SJCRH30 (cell line): ENCODE measurements around the gene SDC4. TPM values are rescaled to one million over a fixed set of nuclear protein-coding genes. Genes with fewer than 3 reads are reported as not detected.

ENCODE experiments used
- DNase-seq, 2 experiments: peaks; one replicate each; pipeline ENCODE4 v3.0.0-alpha.2; 2015 to 2020
- H3K27ac ChIP-seq: fragments of 250-450 bp; sonication (Bioruptor Pico); 2 replicates; pipeline ENCODE4 v1.5.1; 2020; ENCODE audit warnings: mild to moderate bottlenecking, moderate library complexity
- H3K27me3 ChIP-seq: fragments of 250-450 bp; sonication (Bioruptor Pico); 2 replicates; pipeline ENCODE4 v1.5.1; 2020; ENCODE audit warnings: mild to moderate bottlenecking, moderate library complexity
- H3K36me3 ChIP-seq: fragments of 250-450 bp; sonication (Bioruptor Pico); 2 replicates; pipeline ENCODE4 v1.5.1; 2020; ENCODE audit warnings: mild to moderate bottlenecking, moderate library complexity
- H3K4me1 ChIP-seq: fragments of 250-450 bp; sonication (Bioruptor Pico); 2 replicates; pipeline ENCODE4 v1.5.1; 2020; ENCODE audit warnings: mild to moderate bottlenecking, moderate library complexity
- H3K4me3 ChIP-seq: fragments of 250-450 bp; sonication (Bioruptor Pico); 2 replicates; pipeline ENCODE4 v1.5.1; 2020; ENCODE audit warnings: mild to moderate bottlenecking, moderate library complexity
- H3K9me3 ChIP-seq: fragments of 250-450 bp; sonication (Bioruptor Pico); replicated peaks from 2 replicates; pipeline ENCODE4 v1.5.1; 2020; ENCODE audit warnings: mild to moderate bottlenecking, moderate library complexity
- total RNA-seq: library from RNA; depleted of rRNA; stranded (reverse); fragments of >200 nt; shearing (Covaris generic); gene quantifications from 2 replicates; pipeline ENCODE4 v1.2.3, GENCODE V29; 2014; rRNA removed

SDC4 gene
- total RNA-seq = 47.4 and 48.7 TPM in 2 replicates

DNA sequence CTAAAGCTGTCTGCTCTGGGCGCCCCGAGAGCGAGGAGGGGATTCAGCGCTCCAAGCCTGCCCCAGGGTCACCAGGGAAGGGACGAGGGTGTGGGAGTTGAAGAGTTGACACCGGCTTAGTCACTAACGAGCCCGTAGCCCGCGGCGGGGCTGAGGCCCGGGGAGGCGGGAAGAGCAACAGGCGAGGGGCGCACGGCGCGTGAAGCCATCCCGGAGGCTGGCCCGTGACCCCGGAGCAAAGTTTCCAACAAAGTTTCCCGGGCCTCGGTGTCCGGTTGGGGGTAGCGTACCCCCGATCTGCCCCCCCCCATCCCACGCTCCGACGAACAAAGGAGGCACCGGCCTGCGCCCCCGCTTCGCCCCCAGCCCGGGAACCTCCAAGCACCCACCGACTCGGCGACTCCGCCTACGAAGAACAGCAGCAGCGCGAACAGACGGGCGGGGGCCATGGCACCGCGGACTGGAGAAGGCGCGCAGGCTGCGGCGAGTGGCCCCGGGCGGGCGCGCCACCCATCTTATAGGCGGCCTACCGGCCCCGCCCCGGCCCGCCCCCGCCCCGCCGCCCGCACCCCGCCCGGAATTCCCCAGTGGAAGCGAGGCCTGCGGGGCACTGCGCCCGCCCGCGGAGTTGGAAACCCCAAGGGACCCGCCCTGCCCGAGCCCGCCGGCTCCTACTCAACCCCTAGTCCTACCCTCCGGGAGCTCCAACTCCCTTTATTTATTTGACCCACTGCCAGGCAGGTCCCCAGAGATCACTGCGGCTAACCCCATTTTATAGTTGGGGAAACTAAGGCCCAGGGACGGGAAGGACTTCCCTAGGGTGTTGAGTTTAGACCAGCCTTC lies at the start of gene SDC4:
SDC4 (minus strand) TSS at position 489 of the 843 bp plus-strand sequence; CDS start at position 449, 40 bp downstream.
- peak; percentile 73 to 80 for DNase-seq
- peak within 1 kb of the TSS; percentile 90 for H3K4me3 ChIP-seq
- H3K4me1 ChIP-seq = peaks cover 40% of the 10 kb centered on the region
- 0 out of 2 replicates have a peak, but pooled peaks cover 2% of the 10 kb centered on the region for H3K36me3 ChIP-seq
- peak within 1 kb of the TSS; percentile 68 for H3K27ac ChIP-seq
- H3K27me3 ChIP-seq = no peaks in the 10 kb centered on the region
- no peaks in the 10 kb centered on the region for H3K9me3 ChIP-seq

GRCh38 chr20:45395114-45395415 lies 46.8 kb upstream of the SDC4 start:
- H3K27me3 ChIP-seq = no peaks in the 10 kb centered on the region

GRCh38 chr20:45394221-45395113 lies 46.2 kb upstream of the SDC4 start:
- H3K9me3 ChIP-seq = peaks cover 1% of the 10 kb centered on the region; the same call in 1 of the 2 replicates
- H3K27ac ChIP-seq = no peak overlapping the region
- no peak overlapping the region for H3K4me3 ChIP-seq
- no peak for DNase-seq
- no peaks in the 10 kb centered on the region for H3K27me3 ChIP-seq
- no peaks in the 10 kb centered on the region for H3K36me3 ChIP-seq
- no peaks in the 10 kb centered on the region for H3K4me1 ChIP-seq

More at GRCh38 chr20:45395114-45395415, 46.8 kb upstream of the SDC4 start:
- Histone ChIP-seq H3K4me1 (no peaks in the 10 kb centered on the region), H3K36me3 (no peaks in the 10 kb centered on the region), H3K27ac (no peak overlapping the region), H3K9me3 (peaks cover 7% of the 10 kb centered on the region; the same call in 1 of the 2 replicates), H3K4me3 (no peak overlapping the region)
- no peak for DNase-seq

DNA sequence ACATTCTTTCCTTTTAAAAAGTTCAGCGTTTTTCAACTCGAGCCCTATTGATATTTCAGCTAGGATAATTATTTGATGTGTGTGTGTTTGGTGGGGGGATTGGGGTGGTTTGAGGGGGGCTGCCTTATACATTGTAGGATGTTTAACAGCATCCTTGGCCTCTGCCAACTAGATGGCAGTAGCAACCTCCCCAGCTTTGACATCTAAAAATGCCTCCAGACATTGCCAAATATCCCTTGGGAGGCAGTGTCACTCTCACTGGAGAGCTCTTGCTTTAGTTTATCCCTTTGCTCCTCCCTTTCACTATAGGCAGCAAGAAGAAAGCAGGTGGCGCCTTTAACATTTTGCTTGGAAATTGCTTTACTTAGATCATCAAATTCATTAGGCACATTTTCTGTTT lies 44.5 kb upstream of the SDC4 start:
- no peak overlapping the region for H3K4me3 ChIP-seq
- no peaks in the 10 kb centered on the region for H3K36me3 ChIP-seq
- H3K27me3 ChIP-seq = no peaks in the 10 kb centered on the region
- no peaks in the 10 kb centered on the region for H3K4me1 ChIP-seq
- H3K27ac ChIP-seq = no peak overlapping the region
- H3K9me3 ChIP-seq = no peaks in the 10 kb centered on the region
- DNase-seq = no peak

- Histone ChIP-seq H3K36me3 (no peaks in the 10 kb centered on the region), H3K4me3 (no peak overlapping the region), H3K27me3 (no peaks in the 10 kb centered on the region), H3K9me3 (no peaks in the 10 kb centered on the region), H3K4me1 (no peaks in the 10 kb centered on the region), H3K27ac (no peak overlapping the region)
- no peak for DNase-seq
Observed at GRCh38 chr20:45391559-45391958, 43.3 kb upstream of the SDC4 start.

DNA sequence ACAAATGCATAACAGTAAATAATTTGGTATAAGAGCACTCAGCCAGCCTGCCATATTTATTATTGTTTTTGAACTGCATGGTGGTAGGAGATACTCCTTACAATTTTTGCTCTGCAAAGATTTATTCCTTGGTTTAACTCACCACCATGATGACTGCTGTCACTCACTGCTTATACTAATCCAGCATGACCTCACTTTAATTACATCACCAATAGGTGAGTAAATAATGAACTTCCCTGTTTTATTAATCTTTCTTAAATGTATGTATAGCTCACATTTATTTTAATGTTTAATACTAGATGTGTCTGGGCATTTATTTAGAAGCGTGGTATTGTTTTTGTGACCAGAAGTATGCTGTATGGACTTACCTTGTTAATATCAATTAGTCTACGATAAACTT lies 42.7 kb upstream of the SDC4 start:
- no peaks in the 10 kb centered on the region for H3K36me3 ChIP-seq
- no peak overlapping the region for H3K27ac ChIP-seq
- no peaks in the 10 kb centered on the region for H3K4me1 ChIP-seq
- DNase-seq = no peak
- H3K9me3 ChIP-seq = no peaks in the 10 kb centered on the region
- H3K27me3 ChIP-seq = no peaks in the 10 kb centered on the region
- no peak overlapping the region for H3K4me3 ChIP-seq

DNA sequence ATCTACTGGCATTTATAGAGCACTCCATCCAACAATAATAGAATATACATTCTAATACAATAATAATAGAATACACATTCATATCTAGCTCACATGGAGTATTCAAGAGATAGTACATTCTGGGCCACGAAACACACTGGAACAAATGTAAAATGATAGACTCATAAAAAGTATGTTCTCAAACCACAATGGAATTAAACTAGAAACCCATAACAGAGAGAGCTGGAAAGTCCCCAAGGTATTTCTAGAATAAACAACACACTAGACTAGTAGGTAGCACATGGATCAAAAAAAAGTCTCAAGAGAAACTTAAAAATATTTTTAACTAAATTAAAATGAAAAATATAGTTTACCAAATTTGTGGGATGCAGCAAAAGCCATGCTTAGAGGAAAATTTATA lies 39.0 kb upstream of the SDC4 start:
- Histone ChIP-seq H3K4me1 (no peaks in the 10 kb centered on the region), H3K9me3 (no peaks in the 10 kb centered on the region), H3K4me3 (no peak overlapping the region), H3K27ac (no peak overlapping the region), H3K36me3 (no peaks in the 10 kb centered on the region), H3K27me3 (no peaks in the 10 kb centered on the region; the same call in 1 of the 2 replicates)
- no peak for DNase-seq

DNA sequence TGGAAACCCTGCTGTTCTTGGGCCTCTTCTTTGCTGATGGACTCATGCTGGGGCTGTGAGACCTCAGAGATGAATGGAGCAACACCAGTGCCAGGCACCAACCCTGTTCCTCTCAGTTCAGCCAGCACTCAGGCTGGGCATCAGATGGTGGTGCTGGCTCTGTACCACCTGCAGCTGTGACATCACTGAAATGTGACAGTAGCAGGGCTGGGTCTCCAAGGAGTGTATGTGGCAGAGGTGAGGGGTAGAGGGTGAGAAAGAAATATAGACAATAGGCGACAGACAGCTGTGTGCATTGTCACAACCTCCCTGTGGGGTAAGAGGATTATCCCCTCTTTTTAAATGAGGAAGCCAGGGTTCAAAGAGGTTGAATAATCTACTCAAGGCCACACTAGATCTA lies 30.0 kb upstream of the SDC4 start, which contains the start of gene TP53TG5:
TP53TG5 (minus strand) TSS at position 135 of the 400 bp plus-strand sequence; CDS start at position 46, 89 bp downstream.
- no peaks in the 10 kb centered on the region for H3K4me1 ChIP-seq
- H3K4me3 ChIP-seq = no peak within 1 kb of the TSS

GRCh38 chr20:45377269-45377668 lies 29.0 kb upstream of the SDC4 start:
- no peaks in the 10 kb centered on the region; the same call in 1 of the 2 replicates for H3K27me3 ChIP-seq
- DNase-seq = no peak
- H3K9me3 ChIP-seq = no peaks in the 10 kb centered on the region
- H3K36me3 ChIP-seq = no peaks in the 10 kb centered on the region
- no peak overlapping the region for H3K27ac ChIP-seq
- no peaks in the 10 kb centered on the region for H3K4me1 ChIP-seq
- no peak overlapping the region for H3K4me3 ChIP-seq

More for the DNA sequence above, 30.0 kb upstream of the SDC4 start, which contains the start of gene TP53TG5:
- H3K9me3 ChIP-seq = no peaks in the 10 kb centered on the region
- H3K27me3 ChIP-seq = no peaks in the 10 kb centered on the region; the same call in 1 of the 2 replicates
- DNase-seq = no peak
- H3K36me3 ChIP-seq = no peaks in the 10 kb centered on the region
- no peak within 1 kb of the TSS for H3K27ac ChIP-seq

DNA sequence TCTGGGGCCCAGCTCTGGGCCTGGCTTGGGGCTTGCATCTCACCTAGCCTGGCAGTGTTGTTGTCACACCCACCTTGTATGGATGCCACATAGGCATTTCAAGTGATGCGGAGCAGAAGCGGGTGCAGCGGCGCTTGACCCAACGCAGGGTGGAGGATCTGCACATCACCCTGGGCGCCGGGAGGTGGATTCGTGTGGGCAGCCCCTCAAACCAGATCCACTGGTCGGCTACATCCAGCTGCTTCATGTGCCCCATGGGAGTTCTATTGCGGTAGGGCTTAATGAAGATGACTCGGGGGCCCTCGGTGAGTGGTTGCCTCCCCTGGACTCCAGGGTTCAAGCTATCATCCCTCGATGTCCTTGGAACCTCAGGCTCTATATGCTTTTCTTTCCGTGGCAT lies 26.7 kb upstream of the SDC4 start:
- no peak overlapping the region for H3K4me3 ChIP-seq
- DNase-seq = no peak

DNA sequence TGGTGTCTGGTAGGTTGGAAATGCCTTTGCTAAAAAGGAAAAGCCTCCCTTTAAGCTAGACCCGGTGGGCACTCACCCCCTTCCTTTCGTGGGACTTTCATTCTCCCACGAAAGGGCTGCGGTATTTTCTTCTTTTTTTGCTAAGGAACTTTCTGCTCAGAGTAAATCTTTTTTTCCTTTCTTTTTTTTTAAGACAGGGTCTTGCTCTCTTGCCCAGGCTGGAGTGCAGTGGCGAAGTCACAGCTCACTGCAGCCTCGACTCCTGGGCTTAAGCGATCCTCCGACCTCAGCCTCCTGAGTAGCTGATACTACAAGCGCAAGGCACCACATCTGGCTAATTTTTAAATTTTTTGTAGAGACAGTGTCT lies 25.9 kb upstream of the SDC4 start:
- Histone ChIP-seq H3K9me3 (no peaks in the 10 kb centered on the region), H3K4me1 (no peaks in the 10 kb centered on the region), H3K27ac (no peak overlapping the region), H3K4me3 (no peak overlapping the region), H3K27me3 (no peaks in the 10 kb centered on the region), H3K36me3 (peaks cover 2% of the 10 kb centered on the region; the same call in 1 of the 2 replicates)
- DNase-seq = no peak

More for the DNA sequence above, 26.7 kb upstream of the SDC4 start:
- no peaks in the 10 kb centered on the region for H3K9me3 ChIP-seq
- H3K27me3 ChIP-seq = no peaks in the 10 kb centered on the region
- H3K27ac ChIP-seq = no peak overlapping the region
- no peaks in the 10 kb centered on the region for H3K4me1 ChIP-seq
- peaks cover 2% of the 10 kb centered on the region; the same call in 1 of the 2 replicates for H3K36me3 ChIP-seq

GRCh38 chr20:45373353-45374100 lies 25.3 kb upstream of the SDC4 start:
- Histone ChIP-seq H3K4me3 (no peak overlapping the region), H3K27me3 (no peaks in the 10 kb centered on the region), H3K4me1 (no peaks in the 10 kb centered on the region), H3K27ac (no peak overlapping the region), H3K36me3 (peaks cover 2% of the 10 kb centered on the region; the same call in 1 of the 2 replicates), H3K9me3 (no peaks in the 10 kb centered on the region)
- DNase-seq = peak; percentile 49 to 54

DNA sequence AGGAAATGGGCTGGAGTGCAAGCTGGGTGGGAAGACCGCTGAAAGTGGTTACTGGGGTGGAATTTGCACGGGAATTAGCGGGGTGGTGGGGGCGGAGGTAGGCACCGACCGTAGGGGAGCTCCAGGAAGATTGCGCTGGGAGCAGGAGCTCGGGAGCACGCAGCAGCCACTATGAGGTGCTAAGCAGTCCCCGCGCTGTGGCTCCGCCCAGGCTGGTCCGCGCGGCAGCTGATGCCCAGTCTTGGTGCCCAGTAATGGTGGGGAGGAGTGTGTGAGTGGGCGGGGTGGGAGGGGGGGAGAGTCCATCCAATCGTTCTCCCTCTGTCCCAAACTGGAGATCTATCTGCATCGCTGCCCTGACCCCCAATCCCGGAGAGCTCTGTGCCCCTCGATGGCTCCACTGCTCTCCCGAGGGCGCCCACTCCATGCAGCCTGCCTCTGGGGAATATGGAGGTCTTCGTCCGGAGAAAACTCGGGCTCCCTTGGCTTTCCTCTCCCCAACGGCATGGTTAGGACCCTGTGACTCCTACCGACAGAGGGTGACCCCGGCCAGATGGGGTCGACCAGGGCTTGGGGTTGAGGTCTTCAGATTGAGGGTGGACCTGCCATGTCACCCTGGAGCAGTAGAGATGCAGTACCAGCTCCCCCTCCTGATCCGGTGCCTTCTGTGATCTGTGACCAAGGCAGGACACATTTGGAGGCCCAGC lies 24.6 kb upstream of the SDC4 start:
- no peaks in the 10 kb centered on the region for H3K9me3 ChIP-seq
- no peak for DNase-seq
- H3K36me3 ChIP-seq = peaks cover 2% of the 10 kb centered on the region; the same call in 1 of the 2 replicates
- no peaks in the 10 kb centered on the region for H3K27me3 ChIP-seq
- no peak overlapping the region for H3K4me3 ChIP-seq
- H3K27ac ChIP-seq = no peak overlapping the region
- H3K4me1 ChIP-seq = no peaks in the 10 kb centered on the region

GRCh38 chr20:45372241-45372640 lies 24.0 kb upstream of the SDC4 start:
- Histone ChIP-seq H3K27ac (no peak overlapping the region), H3K27me3 (no peaks in the 10 kb centered on the region), H3K36me3 (peaks cover 4% of the 10 kb centered on the region), H3K4me3 (no peak overlapping the region), H3K9me3 (no peaks in the 10 kb centered on the region), H3K4me1 (no peaks in the 10 kb centered on the region)
- no peak for DNase-seq
